ENCODE data around the gene CYP17A1. TPM values are rescaled to one million over a fixed set of nuclear protein-coding genes. Genes with fewer than 3 reads are reported as not detected.

The CYP17A1 gene
- total RNA-seq, 6 experiments from 2014 or later: not detected

GRCh38 chr10:102799691-102800471 is 37.3 kb downstream of the CYP17A1 start:
- no peak for TF ChIP-seq CTCF (IDR thresholded peaks at IDR 0.05)
- DNase-seq: no peak
- Mint-ChIP-seq H3K4me3 (no peak overlapping the region), H3K36me3 (ENCODE audit: low read depth) (peaks cover 18% of the 10 kb centered on the region), H3K4me1 (ENCODE audit: low read depth) (peaks cover 58% of the 10 kb centered on the region), H3K27me3 (ENCODE audit: insufficient read depth) (peaks cover 3% of the 10 kb centered on the region), H3K27ac (no peak overlapping the region), H3K9me3 (no peaks in the 10 kb centered on the region)

- Mint-ChIP-seq H3K27me3 (ENCODE audit: insufficient read depth) (no peaks in the 10 kb centered on the region; the same call in 1 of the 2 replicates), H3K27ac (peak overlapping the region; percentile 61; the same call in 1 of the 2 replicates), H3K4me1 (ENCODE audit: low read depth) (peaks cover 39% of the 10 kb centered on the region), H3K4me3 (0 out of 2 replicates have a peak overlapping the region, but pooled peaks have one; percentile 13), H3K36me3 (ENCODE audit: low read depth) (peaks cover 7% of the 10 kb centered on the region; the same call in 1 of the 2 replicates), H3K9me3 (no peaks in the 10 kb centered on the region)
- DNase-seq: peak; percentile 34
- no peak for TF ChIP-seq CTCF (IDR thresholded peaks at IDR 0.05)
Measured at GRCh38 chr10:102796407-102797176, 40.6 kb downstream of the CYP17A1 start.

DNA sequence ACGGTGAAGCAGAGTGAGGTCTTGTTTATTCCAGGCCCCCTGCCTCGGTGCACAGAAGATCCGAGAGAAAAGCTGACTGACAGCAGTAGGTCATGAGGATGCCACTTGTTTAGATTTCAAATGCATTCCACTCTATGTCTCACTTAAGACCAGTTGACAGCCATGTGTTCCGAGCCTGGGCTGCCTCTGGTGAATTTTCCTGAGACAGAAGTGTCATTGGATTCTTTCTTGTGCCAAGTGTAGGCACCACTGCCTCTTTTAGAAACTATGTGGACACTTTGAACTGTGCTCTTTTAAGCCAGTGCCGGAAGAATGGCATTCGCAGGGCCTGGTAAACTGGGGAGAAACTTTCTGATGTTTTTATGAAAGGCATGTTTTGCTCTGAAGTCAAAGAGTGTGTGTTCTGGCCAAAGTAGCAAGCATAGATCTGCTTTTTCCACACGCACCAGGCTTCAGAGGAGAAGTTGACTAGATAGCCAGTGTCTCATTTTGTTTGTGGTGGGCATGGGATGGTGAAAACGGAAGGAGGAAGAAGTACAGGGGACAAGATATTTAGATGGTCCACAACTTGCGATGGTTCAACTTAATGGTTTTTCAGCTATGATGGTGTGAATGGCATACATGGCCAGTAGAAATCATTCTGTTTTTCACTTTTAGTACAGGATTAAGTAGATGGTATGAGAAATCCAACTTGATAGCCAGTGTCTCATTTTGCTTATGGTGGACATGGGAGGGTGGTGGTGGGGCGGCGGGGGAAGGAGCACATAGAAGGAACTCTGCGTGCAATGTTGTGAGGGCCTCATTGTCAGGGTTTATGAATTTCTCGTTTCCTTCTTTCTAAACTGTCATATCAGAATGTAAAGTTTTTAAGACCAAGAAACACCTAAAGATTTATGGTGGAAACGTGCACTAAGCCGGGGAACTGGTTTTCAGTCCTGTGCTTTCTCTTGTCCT is 41.5 kb downstream of the CYP17A1 start:
- DNase-seq: no peak
- H3K4me1 Mint-ChIP-seq (ENCODE audit: low read depth): peaks cover 34% of the 10 kb centered on the region
- peaks cover 7% of the 10 kb centered on the region; the same call in 1 of the 2 replicates for H3K36me3 Mint-ChIP-seq (ENCODE audit: low read depth)
- no peaks in the 10 kb centered on the region; the same call in 1 of the 2 replicates for H3K27me3 Mint-ChIP-seq (ENCODE audit: insufficient read depth)
- no peaks in the 10 kb centered on the region for H3K9me3 Mint-ChIP-seq
- no peak for TF ChIP-seq CTCF (IDR thresholded peaks at IDR 0.05)
- no peak overlapping the region for H3K4me3 Mint-ChIP-seq
- H3K27ac Mint-ChIP-seq: peak overlapping the region; percentile 61; the same call in 1 of the 2 replicates

DNA sequence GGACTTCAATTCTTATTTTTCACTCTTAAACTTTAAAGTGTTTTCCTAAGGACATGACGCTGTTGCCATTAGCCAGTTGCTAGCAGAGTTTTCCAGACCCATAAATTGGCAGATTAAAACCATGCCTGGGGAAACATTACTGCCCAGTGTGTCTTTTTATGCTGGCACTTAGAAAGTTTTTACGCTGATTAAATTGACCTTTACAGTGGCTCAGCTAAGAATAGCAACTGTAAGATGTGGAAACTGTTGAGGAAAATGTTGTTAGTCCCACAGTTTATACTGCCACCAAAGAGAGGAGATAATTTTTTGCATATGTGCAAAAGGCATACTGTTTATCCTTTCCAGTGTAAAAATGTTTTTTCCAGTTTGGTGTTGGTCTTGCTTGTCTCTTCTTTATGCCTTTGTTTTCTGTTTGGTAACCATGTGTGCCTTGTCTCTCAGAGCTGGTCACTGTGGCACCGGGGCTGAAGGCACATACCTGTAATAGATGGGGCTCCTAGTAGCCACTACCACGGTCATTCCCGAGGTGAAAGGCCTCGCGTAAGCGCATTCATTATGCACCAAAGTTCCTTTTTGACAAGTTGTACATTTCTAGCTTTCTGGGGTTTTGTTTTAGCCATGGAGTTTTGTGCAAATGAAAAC is 45.3 kb downstream of the CYP17A1 start:
- no peaks in the 10 kb centered on the region for H3K27me3 Mint-ChIP-seq (ENCODE audit: insufficient read depth)
- H3K4me1 Mint-ChIP-seq (ENCODE audit: low read depth): peaks cover 45% of the 10 kb centered on the region
- H3K9me3 Mint-ChIP-seq: no peaks in the 10 kb centered on the region
- H3K27ac Mint-ChIP-seq: peak overlapping the region; percentile 51
- H3K36me3 Mint-ChIP-seq (ENCODE audit: low read depth): no peaks in the 10 kb centered on the region
- H3K4me3 Mint-ChIP-seq: no peak overlapping the region
- DNase-seq: peak; percentile 25
- TF ChIP-seq CTCF (IDR thresholded peaks at IDR 0.05): no peak

Measured in HFFc6 (cell line).